H9 (cell line): ENCODE results near the gene TBC1D8. TPM values are rescaled to one million over a fixed set of nuclear protein-coding genes. Genes with fewer than 3 reads are reported as not detected.

Experiments used
- DNase-seq: peaks from one replicate; pipeline ENCODE4 v3.0.0-alpha.2; 2017
- H2AFZ ChIP-seq: one replicate; pipeline ENCODE4 v1.6.1; 2013; ENCODE audit warnings: mild to moderate bottlenecking, low read length, control low read depth, moderate library complexity
- H2AK5ac ChIP-seq: 2 replicates; pipeline ENCODE4 v1.6.1; 2013; ENCODE audit warnings: low read length, control low read depth, mixed read lengths; ENCODE audit not compliant: insufficient read length
- H2BK120ac ChIP-seq: one replicate; pipeline ENCODE4 v1.6.1; 2013; ENCODE audit warnings: low read depth, mild to moderate bottlenecking, low read length, control low read depth, inconsistent platforms; ENCODE audit not compliant: poor library complexity, severe bottlenecking
- H2BK12ac ChIP-seq: 2 replicates; pipeline ENCODE4 v1.6.1; 2013; ENCODE audit warnings: low read length, control low read depth, mixed read lengths, low read depth; ENCODE audit not compliant: insufficient read length
- H2BK15ac ChIP-seq: 2 replicates; pipeline ENCODE4 v1.6.1; 2013; ENCODE audit warnings: low read depth, low read length, control low read depth
- H2BK20ac ChIP-seq: one replicate; pipeline ENCODE4 v1.6.1; 2013; ENCODE audit warnings: low read depth, mild to moderate bottlenecking, low read length, control low read depth, inconsistent platforms; ENCODE audit not compliant: poor library complexity, severe bottlenecking
- H2BK5ac ChIP-seq: 2 replicates; pipeline ENCODE4 v1.6.1; 2013; ENCODE audit warnings: low read length, control low read depth, mixed read lengths; ENCODE audit not compliant: insufficient read length
- H3K14ac ChIP-seq: 2 replicates; pipeline ENCODE4 v1.6.1; 2013; ENCODE audit warnings: low read length, control low read depth; ENCODE audit not compliant: insufficient read depth
- H3K18ac ChIP-seq: 2 replicates; pipeline ENCODE4 v1.6.1; 2013; ENCODE audit warnings: low read depth, mild to moderate bottlenecking, mixed read lengths, low read length, control low read depth; ENCODE audit not compliant: insufficient read length
- H3K23ac ChIP-seq: 2 replicates; pipeline ENCODE4 v1.6.1; 2013; ENCODE audit warnings: low read length, control low read depth, mixed read lengths, low read depth; ENCODE audit not compliant: insufficient read length
- H3K23me2 ChIP-seq: 2 replicates; pipeline ENCODE4 v1.6.1; 2013; ENCODE audit warnings: low read depth, mild to moderate bottlenecking, mixed read lengths, low read length, control low read depth; ENCODE audit not compliant: insufficient read length, poor library complexity, severe bottlenecking
- H3K27ac ChIP-seq: 2 replicates; pipeline ENCODE4 v1.5.1; 2013; ENCODE audit warnings: low read length, control low read depth, mixed read lengths, low read depth; ENCODE audit not compliant: insufficient read length
- H3K27me3 ChIP-seq: 2 replicates; pipeline ENCODE4 v1.6.1; 2013; ENCODE audit warnings: low read length, control low read depth, inconsistent platforms; ENCODE audit not compliant: insufficient read depth
- H3K4ac ChIP-seq: 2 replicates; pipeline ENCODE4 v1.6.1; 2013; ENCODE audit warnings: low read depth, mild to moderate bottlenecking, control low read depth, inconsistent platforms, low read length, moderate library complexity
- H3K4me1 ChIP-seq: 2 replicates; pipeline ENCODE4 v1.6.1; 2013; ENCODE audit warnings: low read length, control low read depth, inconsistent platforms; ENCODE audit not compliant: insufficient read depth
- H3K4me2 ChIP-seq: 2 replicates; pipeline ENCODE4 v1.6.1; 2013; ENCODE audit warnings: low read length, control low read depth, mixed read lengths; ENCODE audit not compliant: insufficient read length, insufficient read depth
- H3K56ac ChIP-seq: 2 replicates; pipeline ENCODE4 v1.6.1; 2013; ENCODE audit warnings: low read depth, mild to moderate bottlenecking, mixed read lengths, low read length, control low read depth; ENCODE audit not compliant: insufficient read length
- H3K79me1 ChIP-seq: 2 replicates; pipeline ENCODE4 v1.6.1; 2013; ENCODE audit warnings: low read depth, mild to moderate bottlenecking, moderate library complexity, low read length, control low read depth, inconsistent platforms; ENCODE audit not compliant: insufficient read depth, poor library complexity, severe bottlenecking
- H3K79me2 ChIP-seq: 2 replicates; pipeline ENCODE4 v1.6.1; 2013; ENCODE audit warnings: low read length, control low read depth, inconsistent platforms; ENCODE audit not compliant: insufficient read depth
- H3K9ac ChIP-seq: 2 replicates; pipeline ENCODE4 v1.6.1; 2013; ENCODE audit warnings: low read length, control low read depth, mixed read lengths; ENCODE audit not compliant: insufficient read length; ENCODE audit errors: extremely low read depth
- H3K9me3 ChIP-seq: one replicate; pipeline ENCODE4 v1.6.1; 2013; ENCODE audit warnings: low read depth, low read length, inconsistent platforms; ENCODE audit not compliant: control insufficient read depth
- H3T11ph ChIP-seq: one replicate; pipeline ENCODE4 v1.6.1; 2013; ENCODE audit warnings: mild to moderate bottlenecking, low read length, control low read depth, inconsistent platforms
- H4K20me1 ChIP-seq: one replicate; pipeline ENCODE4 v1.6.1; 2013; ENCODE audit not compliant: control insufficient read depth, insufficient read length, insufficient read depth
- H4K5ac ChIP-seq: 2 replicates; pipeline ENCODE4 v1.6.1; 2013; ENCODE audit warnings: low read depth, mild to moderate bottlenecking, mixed read lengths, low read length, control low read depth; ENCODE audit not compliant: insufficient read length
- H4K8ac ChIP-seq: replicated peaks from 2 replicates; pipeline ENCODE4 v1.6.1; 2013; ENCODE audit warnings: low read length, control low read depth, mixed read lengths, low read depth; ENCODE audit not compliant: insufficient read length
- H4K91ac ChIP-seq: 2 replicates; pipeline ENCODE4 v1.6.1; 2013; ENCODE audit warnings: low read depth, mild to moderate bottlenecking, moderate library complexity, mixed read lengths, low read length, control low read depth; ENCODE audit not compliant: insufficient read length
- H3K27ac Mint-ChIP-seq, 3 experiments: 2 replicates in 2 of 3; 3 replicates in 1 of 3; pipeline ENCODE4 v1.8.0; 2020 to 2021; ENCODE audit warnings: mixed read lengths in 3 of 3, mild to moderate bottlenecking in 1 of 3, moderate library complexity in 1 of 3
- H3K27me3 Mint-ChIP-seq: 2 replicates; pipeline ENCODE4 v1.8.0; 2021; ENCODE audit warnings: low read depth, mild to moderate bottlenecking, moderate library complexity, mixed read lengths
- H3K36me3 Mint-ChIP-seq, 3 experiments: 2 replicates in 2 of 3; 3 replicates in 1 of 3; pipeline ENCODE4 v1.8.0; 2020 to 2021; ENCODE audit warnings: low read depth in 3 of 3, mixed read lengths in 3 of 3; ENCODE audit not compliant: insufficient read depth in 1 of 3
- H3K4me1 Mint-ChIP-seq, 2 experiments: 2 replicates each; pipeline ENCODE4 v1.8.0; 2020; ENCODE audit warnings: mixed read lengths in 2 of 2
- H3K4me3 Mint-ChIP-seq, 2 experiments: 2 replicates in 1 of 2; 3 replicates in 1 of 2; pipeline ENCODE4 v1.8.0; 2020 to 2021; ENCODE audit warnings: mild to moderate bottlenecking in 2 of 2, mixed read lengths in 2 of 2, moderate library complexity in 1 of 2
- H3K9me3 Mint-ChIP-seq, 2 experiments: 2 replicates in 1 of 2; 3 replicates in 1 of 2; pipeline ENCODE4 v1.8.0; 2020; ENCODE audit warnings: mild to moderate bottlenecking in 2 of 2, mixed read lengths in 2 of 2, moderate library complexity in 1 of 2
- WGBS: extraction: QIAGEN DNeasy Blood & Tissue Kit; methylation state at CpG from one replicate; pipeline ENCODE4 v1.1.7; 2013; ENCODE audit warnings: missing lambda C conversion rate, low lambda C conversion rate, mixed read lengths; ENCODE audit not compliant: insufficient read length; ENCODE audit errors: extremely low coverage; 5-methylcytosine and 5-hydroxymethylcytosine counted together
- total RNA-seq: library from RNA; stranded (reverse); gene quantifications from 2 replicates; pipeline ENCODE4 v1.2.1, GENCODE V29; 2021
- TF ChIP-seq, protein P1 (sequence below): fragments of 200-600 bp; sonication (generic); conservative IDR thresholded peaks from 3 replicates; pipeline ENCODE4 v1.8.0; 2021; ENCODE audit warnings: antibody characterized with exemption, mild to moderate bottlenecking

TBC1D8 gene
- total RNA-seq, 1 experiment from 2014 or later = 16.6 TPM

DNA sequence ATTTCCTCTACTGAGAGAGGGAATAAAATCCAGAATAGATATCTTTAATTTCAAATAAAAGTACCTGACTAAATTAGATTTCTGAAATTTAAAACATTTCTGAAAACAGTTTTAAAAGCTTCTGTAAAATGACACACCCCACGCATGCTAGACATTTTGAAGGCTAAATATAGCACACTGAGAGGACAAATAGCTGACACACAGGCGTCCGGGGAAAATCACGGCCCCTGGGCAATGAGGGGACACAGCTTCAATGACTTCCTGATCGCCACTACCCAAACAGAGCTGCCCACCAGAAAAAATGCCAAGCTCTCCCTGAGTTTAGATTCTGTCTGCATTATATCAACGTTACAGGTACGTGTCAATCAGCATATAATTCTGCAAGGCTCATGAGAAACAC is 10.9 kb downstream of the TBC1D8 start:
- TF ChIP-seq, protein P1, sequence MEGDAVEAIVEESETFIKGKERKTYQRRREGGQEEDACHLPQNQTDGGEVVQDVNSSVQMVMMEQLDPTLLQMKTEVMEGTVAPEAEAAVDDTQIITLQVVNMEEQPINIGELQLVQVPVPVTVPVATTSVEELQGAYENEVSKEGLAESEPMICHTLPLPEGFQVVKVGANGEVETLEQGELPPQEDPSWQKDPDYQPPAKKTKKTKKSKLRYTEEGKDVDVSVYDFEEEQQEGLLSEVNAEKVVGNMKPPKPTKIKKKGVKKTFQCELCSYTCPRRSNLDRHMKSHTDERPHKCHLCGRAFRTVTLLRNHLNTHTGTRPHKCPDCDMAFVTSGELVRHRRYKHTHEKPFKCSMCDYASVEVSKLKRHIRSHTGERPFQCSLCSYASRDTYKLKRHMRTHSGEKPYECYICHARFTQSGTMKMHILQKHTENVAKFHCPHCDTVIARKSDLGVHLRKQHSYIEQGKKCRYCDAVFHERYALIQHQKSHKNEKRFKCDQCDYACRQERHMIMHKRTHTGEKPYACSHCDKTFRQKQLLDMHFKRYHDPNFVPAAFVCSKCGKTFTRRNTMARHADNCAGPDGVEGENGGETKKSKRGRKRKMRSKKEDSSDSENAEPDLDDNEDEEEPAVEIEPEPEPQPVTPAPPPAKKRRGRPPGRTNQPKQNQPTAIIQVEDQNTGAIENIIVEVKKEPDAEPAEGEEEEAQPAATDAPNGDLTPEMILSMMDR = no peak
- no peak overlapping the region for H2AK5ac ChIP-seq
- Mint-ChIP-seq H3K27me3 (no peaks in the 10 kb centered on the region), H3K27ac (no peak overlapping the region), H3K4me1 (peaks cover 38 to 39% of the 10 kb centered on the region in 2 experiments), H3K36me3 (peaks cover 4 to 13% (median 7%) of the 10 kb centered on the region in 3 experiments; a peak in 6 of 7 replicates), H3K9me3 (peaks cover 6 to 11% of the 10 kb centered on the region in 2 experiments; a peak in 3 of 5 replicates), H3K4me3 (no peak overlapping the region)
- H2BK15ac ChIP-seq = no peak overlapping the region
- H4K5ac ChIP-seq = no peak overlapping the region
- no peak overlapping the region for H3K4me2 ChIP-seq
- no peaks in the 10 kb centered on the region for H3K27me3 ChIP-seq
- H3K23ac ChIP-seq = no peak overlapping the region
- H3K79me1 ChIP-seq = no peaks in the 10 kb centered on the region
- H2BK5ac ChIP-seq = no peak overlapping the region
- H3T11ph ChIP-seq = no peak overlapping the region
- no peak overlapping the region for H3K18ac ChIP-seq
- H4K8ac ChIP-seq = no peak overlapping the region
- no CpG with 5 or more reads among the region's 7 CpGs for WGBS
- H3K79me2 ChIP-seq = peaks cover 19% of the 10 kb centered on the region; the same call in 1 of the 2 replicates
- peaks cover under 1% of the 10 kb centered on the region; the same call in 1 of the 2 replicates for H3K4me1 ChIP-seq
- H2BK12ac ChIP-seq = no peak overlapping the region
- H2BK20ac ChIP-seq = no peak overlapping the region
- no peak overlapping the region for H3K27ac ChIP-seq
- no peak overlapping the region for H2AFZ ChIP-seq
- no peaks in the 10 kb centered on the region for H3K9me3 ChIP-seq
- no peaks in the 10 kb centered on the region for H4K20me1 ChIP-seq
- H2BK120ac ChIP-seq = no peak overlapping the region
- H3K23me2 ChIP-seq = no peaks in the 10 kb centered on the region
- H3K14ac ChIP-seq = no peak overlapping the region
- H3K9ac ChIP-seq = no peak overlapping the region
- no peak overlapping the region for H4K91ac ChIP-seq
- DNase-seq = no peak
- H3K4ac ChIP-seq = no peak overlapping the region
- no peak overlapping the region for H3K56ac ChIP-seq
